Measurements from ENCODE around the gene SFXN1.
A peak's percentile ranks its signal among the peaks of the same experiment; 100 is the strongest.

Gene SFXN1

GRCh38 chr5:175466700-175467318, 11.6 kb upstream of the SFXN1 start:
- DNase-seq: no peak

GRCh38 chr5:175467983-175468690, 10.2 kb upstream of the SFXN1 start:
- no peak for DNase-seq

GRCh38 chr5:175468892-175469291, 9.5 kb upstream of the SFXN1 start:
- DNase-seq: no peak

- no peak for DNase-seq
Measured at GRCh38 chr5:175469916-175470315, 8.4 kb upstream of the SFXN1 start.

GRCh38 chr5:175470781-175471180, 7.6 kb upstream of the SFXN1 start:
- DNase-seq: no peak

- DNase-seq: no peak
Measured at GRCh38 chr5:175471196-175471595, 7.2 kb upstream of the SFXN1 start.

- DNase-seq: peak; percentile 40 to 57
Measured at GRCh38 chr5:175471628-175472027, 6.7 kb upstream of the SFXN1 start.

- no peak for DNase-seq
Measured at GRCh38 chr5:175472378-175472777, 6.0 kb upstream of the SFXN1 start.

- DNase-seq: no peak
Measured at GRCh38 chr5:175475248-175475647, 3.1 kb upstream of the SFXN1 start.

GRCh38 chr5:175477440-175477839, 920 bp upstream of the SFXN1 start:
- DNase-seq: no peak

GRCh38 chr5:175478008-175478383, 364 bp upstream of the SFXN1 start:
- no peak for DNase-seq

GRCh38 chr5:175479125-175479881, 943 bp downstream of the SFXN1 start:
- no peak for DNase-seq

- DNase-seq: no peak
Measured at GRCh38 chr5:175483337-175483736, 5.0 kb downstream of the SFXN1 start.

- no peak for DNase-seq
Measured at GRCh38 chr5:175484322-175484721, 6.0 kb downstream of the SFXN1 start.

- DNase-seq: no peak
Measured at GRCh38 chr5:175484829-175485228, 6.5 kb downstream of the SFXN1 start.

GRCh38 chr5:175485631-175486030, 7.3 kb downstream of the SFXN1 start:
- DNase-seq: no peak

- DNase-seq: no peak
Measured at GRCh38 chr5:175487514-175488222, 9.3 kb downstream of the SFXN1 start.

- DNase-seq: no peak
Measured at GRCh38 chr5:175489693-175490443, 11.5 kb downstream of the SFXN1 start.

GRCh38 chr5:175491223-175491622, 12.9 kb downstream of the SFXN1 start:
- DNase-seq: no peak

GRCh38 chr5:175493260-175493659, 14.9 kb downstream of the SFXN1 start:
- DNase-seq: no peak

GRCh38 chr5:175493726-175494125, 15.4 kb downstream of the SFXN1 start:
- DNase-seq: no peak

Data from activated CD4-positive, alpha-beta T cell treated with anti-CD3 and anti-CD28 coated beads, Interleukin-2, amount 50 U/mL, for 48 hours (primary cell).